H1 (cell line): ENCODE data around the gene SLC7A10. TPM values are rescaled to one million over a fixed set of nuclear protein-coding genes. Genes with fewer than 3 reads are reported as not detected.

ENCODE experiments used
- BACH1 ChIP-seq: IDR thresholded peaks from 2 replicates; pipeline ENCODE4 v1.6.1; 2012; ENCODE audit warnings: low read length, improper control_type of control experiment
- CEBPB ChIP-seq: IDR thresholded peaks from 2 replicates; pipeline ENCODE4 v1.6.1; 2012; ENCODE audit warnings: low read depth, low read length
- E2F6 ChIP-seq: IDR thresholded peaks from 2 replicates; pipeline ENCODE4 v1.6.1; 2012; ENCODE audit warnings: inconsistent platforms
- FOSL1 ChIP-seq: IDR thresholded peaks from 2 replicates; pipeline ENCODE4 v1.6.1; 2011; ENCODE audit warnings: mild to moderate bottlenecking, low read depth, low read length, moderate library complexity; ENCODE audit not compliant: insufficient read depth
- HDAC2 ChIP-seq, 2 experiments: fragments of 300-600 bp in 1 of 2; sonication (generic) in 1 of 2; IDR thresholded peaks; 2 replicates each; pipeline ENCODE4 v1.6.1; 2011 to 2012; ENCODE audit warnings: low read depth in 2 of 2, low read length in 2 of 2, mild to moderate bottlenecking in 2 of 2, moderate library complexity in 2 of 2, borderline replicate concordance in 1 of 2, inconsistent platforms in 1 of 2
- NANOG ChIP-seq: IDR thresholded peaks from 2 replicates; pipeline ENCODE4 v1.6.1; 2011; ENCODE audit warnings: low read length, low read depth, mild to moderate bottlenecking, inconsistent platforms; ENCODE audit not compliant: insufficient read depth, poor library complexity, severe bottlenecking
- RBBP5 ChIP-seq: IDR thresholded peaks from 2 replicates; pipeline ENCODE4 v1.7.1; 2012; ENCODE audit warnings: low read depth, mild to moderate bottlenecking, inconsistent platforms, low read length, moderate library complexity, borderline replicate concordance
- SAP30 ChIP-seq: fragments of 300-600 bp; sonication (generic); IDR thresholded peaks from 2 replicates; pipeline ENCODE4 v1.7.1; 2012; ENCODE audit warnings: low read length, moderate library complexity, mild to moderate bottlenecking, inconsistent platforms; ENCODE audit not compliant: insufficient read depth, insufficient replicate concordance
- ZNF274 ChIP-seq: IDR thresholded peaks from 2 replicates; pipeline ENCODE4 v1.7.0; 2012; ENCODE audit warnings: low read length, borderline replicate concordance; ENCODE audit errors: extremely low read depth
- polyA plus RNA-seq, 7 experiments: library from polyadenylated mRNA; depleted of rRNA in 3 of 7; stranded (reverse) in 5 of 7; unstranded in 2 of 7; fragments of >200 nt in 5 of 7; fragments of 200-250 nt in 2 of 7; gene quantifications; 1 replicate in 5 of 7; 2 replicates in 1 of 7; 4 replicates in 1 of 7; pipeline versions ENCODE4 v1.2.1 to v1.2.3, GENCODE V29; 2011 to 2013; ENCODE audit warnings: missing spikeins in 2 of 7, mixed read lengths in 2 of 7
- total RNA-seq: library from RNA; stranded (reverse); fragmentation: NEBNext Ultra II Directional; extraction: Animal tissue kit (Norgen Biotek cat#: 25700); gene quantifications from 2 replicates; pipeline ENCODE4 v1.2.1, GENCODE V29; 2021

Gene SLC7A10
- total and polyA plus RNA-seq, 2 of the 8 experiments (the other 6 are each of a cell fraction or from before 2014, with no cell fraction given) = 3.7 to 7.1 TPM

DNA sequence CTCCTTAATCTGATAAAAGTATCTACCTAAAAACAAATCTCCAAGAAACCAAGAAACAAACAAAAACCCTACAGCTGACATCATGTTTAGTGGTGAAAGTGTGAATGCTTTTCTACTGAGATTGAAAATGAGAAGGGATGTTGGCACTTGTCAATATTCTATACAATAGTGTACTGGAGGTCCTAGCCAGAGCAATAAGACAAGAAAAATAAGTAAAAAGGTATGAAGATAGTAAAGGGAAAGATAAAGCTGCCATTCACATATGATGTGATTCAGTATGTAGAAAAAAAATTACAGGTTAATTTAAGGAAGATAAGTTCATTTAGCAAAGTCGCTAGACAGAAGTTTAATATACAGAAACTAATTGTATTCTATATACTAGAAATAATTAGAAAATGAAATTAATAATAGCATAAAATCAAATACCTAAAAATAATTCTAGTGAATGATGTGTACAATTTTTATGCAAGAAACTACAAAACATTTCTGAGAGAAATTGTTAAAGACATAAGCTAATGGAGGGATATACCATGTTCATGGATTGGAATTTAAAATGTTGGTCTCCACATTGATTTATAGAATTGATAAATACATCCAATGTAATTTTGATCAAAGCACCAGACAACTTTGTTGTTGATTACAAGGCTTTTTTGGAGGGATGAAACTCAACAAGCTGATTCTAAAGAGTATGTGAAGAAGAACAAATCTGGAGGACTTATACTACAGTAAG lies 2.4 kb upstream of the SLC7A10 start (continued):
- no peak for TF ChIP-seq NANOG
- TF ChIP-seq ZNF274 = no peak
- no peak for TF ChIP-seq BACH1
- no peak for TF ChIP-seq HDAC2 (IDR thresholded peaks at IDR 0.05; ENCODE audit: borderline replicate concordance in 1 of 2, low read depth in 2 of 2, low read length in 2 of 2)
- no peak for TF ChIP-seq CEBPB
- TF ChIP-seq E2F6 = no peak
- TF ChIP-seq RBBP5 = no peak
- TF ChIP-seq SAP30 = no peak
- TF ChIP-seq FOSL1 = no peak
